Adrenal gland (tissue), 5 donors: ENCODE results near the gene ERI3.

Source experiments
- CTCF ChIP-seq, 6 experiments: fragments of 450-650 bp in 4 of 6; fragments of 200-600 bp in 2 of 6; sonication (generic) in 1 of 6; IDR thresholded peaks; 1 replicate in 5 of 6; 2 replicates in 1 of 6; pipeline versions ENCODE4 v1.5.1 to v1.8.0; 2016 to 2021; ENCODE audit warnings: antibody characterized with exemption in 6 of 6, mild to moderate bottlenecking in 2 of 6, moderate library complexity in 1 of 6
- POLR2A ChIP-seq, 2 donors: fragments of 450-650 bp; IDR thresholded peaks; one replicate each; pipeline ENCODE4 v1.6.1; 2017; ENCODE audit warnings: antibody characterized with exemption in 2 of 2, mild to moderate bottlenecking in 2 of 2, moderate library complexity in 1 of 2
- donor health status: DM: no; HTN: no; CAD: no.

- no peak for TF ChIP-seq CTCF (IDR thresholded peaks at IDR 0.05)
- TF ChIP-seq POLR2A (IDR thresholded peaks at IDR 0.05): no peak
These were observed 59.0 kb downstream of the ERI3 start for GRCh38 chr1:44296086-44296485.
